HepG2 (cell line): ENCODE results near the gene BABAM1. TPM values are rescaled to one million over a fixed set of nuclear protein-coding genes. Genes with fewer than 3 reads are reported as not detected.
A peak's percentile ranks its signal among the peaks of the same experiment; 100 is the strongest.

Source experiments
- AGO1 ChIP-seq: fragments of 200-400 bp; formaldehyde crosslinking; IDR thresholded peaks from 2 replicates; pipeline ENCODE4 v1.6.1; 2017; ENCODE audit warnings: mild to moderate bottlenecking, low read depth, low read length, moderate library complexity; ENCODE audit not compliant: poor library complexity, severe bottlenecking
- GFI1 ChIP-seq: sonication (generic); formaldehyde crosslinking; IDR thresholded peaks from 2 replicates; pipeline ENCODE4 v1.5.0; 2020; ENCODE audit warnings: missing genetic modification reagents, mild to moderate bottlenecking, borderline replicate concordance
- PRDM15 ChIP-seq: sonication (generic); formaldehyde crosslinking; IDR thresholded peaks from 2 replicates; pipeline ENCODE4 v1.4.0; 2020; ENCODE audit warnings: missing genetic modification reagents
- SIN3A ChIP-seq: IDR thresholded peaks from 2 replicates; pipeline ENCODE4 v1.6.1; 2011; ENCODE audit warnings: low read depth, mild to moderate bottlenecking, control low read depth, low read length, borderline replicate concordance
- SP2 ChIP-seq: sonication (generic); formaldehyde crosslinking; IDR thresholded peaks from 2 replicates; pipeline ENCODE4 v1.5.1; 2020; ENCODE audit warnings: mild to moderate bottlenecking, missing genetic modification reagents
- SYNCRIP ChIP-seq: fragments of 200-400 bp; formaldehyde crosslinking; IDR thresholded peaks from 2 replicates; pipeline ENCODE4 v1.6.1; 2018; ENCODE audit warnings: mild to moderate bottlenecking, low read depth, low read length; ENCODE audit not compliant: insufficient read depth
- TCF7 ChIP-seq: sonication (generic); IDR thresholded peaks from 2 replicates; pipeline ENCODE4 v1.6.1; 2016; ENCODE audit warnings: antibody characterized with exemption, low read depth
- THAP8 ChIP-seq: sonication (generic); formaldehyde crosslinking; IDR thresholded peaks from 2 replicates; pipeline ENCODE4 v1.5.1; 2020; ENCODE audit warnings: missing genetic modification reagents, mild to moderate bottlenecking, borderline replicate concordance
- ZBTB42 ChIP-seq: sonication (generic); formaldehyde crosslinking; IDR thresholded peaks from 2 replicates; pipeline ENCODE4 v1.5.0; 2020; ENCODE audit warnings: mild to moderate bottlenecking, missing genetic modification reagents
- ZNF256 ChIP-seq: sonication (generic); formaldehyde crosslinking; conservative IDR thresholded peaks from 2 replicates; pipeline ENCODE4 v1.4.0; 2020; ENCODE audit warnings: missing genetic modification reagents
- ZNF281 ChIP-seq: sonication (generic); formaldehyde crosslinking; IDR thresholded peaks from 2 replicates; pipeline ENCODE4 v1.4.0; 2020; ENCODE audit warnings: missing genetic modification reagents, borderline replicate concordance
- ZNF292 ChIP-seq: sonication (generic); formaldehyde crosslinking; IDR thresholded peaks from 2 replicates; pipeline ENCODE4 v1.8.1; 2022; ENCODE audit warnings: mild to moderate bottlenecking, low read depth, missing genetic modification reagents, borderline replicate concordance
- ZNF629 ChIP-seq: sonication (generic); formaldehyde crosslinking; conservative IDR thresholded peaks from 2 replicates; pipeline ENCODE4 v1.5.0; 2020; ENCODE audit warnings: missing genetic modification reagents
- ZNF780A ChIP-seq: sonication (generic); formaldehyde crosslinking; IDR thresholded peaks from 2 replicates; pipeline ENCODE4 v1.8.0; 2022; ENCODE audit warnings: mild to moderate bottlenecking, missing genetic modification reagents, moderate library complexity
- polyA plus RNA-seq, 8 experiments: library from polyadenylated mRNA; depleted of rRNA in 3 of 8; stranded (reverse) in 7 of 8; unstranded in 1 of 8; fragments of >200 nt; fragmentation: Illumina TruSeq in 4 of 8; extraction: Trizol in 4 of 8; gene quantifications; 2 replicates each; pipeline versions ENCODE4 v1.2.1 to v1.2.3, GENCODE V29; 2011 to 2016; ENCODE audit warnings: low read depth in 4 of 8, missing spikeins in 1 of 8, mixed read lengths in 1 of 8; ENCODE audit not compliant: insufficient read depth in 1 of 8
- total RNA-seq, 5 experiments: library from RNA; depleted of rRNA; stranded (reverse); fragments of >200 nt; fragmentation: Illumina TruSeq; extraction: Trizol; gene quantifications; 2 replicates each; pipeline ENCODE4 v1.2.3, GENCODE V29; 2016; ENCODE audit warnings: low read depth in 1 of 5
- TF ChIP-seq, protein P1 (sequence below): sonication (generic); formaldehyde crosslinking; IDR thresholded peaks from 2 replicates; pipeline ENCODE4 v1.4.0; 2020; ENCODE audit warnings: missing genetic modification reagents

The BABAM1 gene
- total and polyA plus RNA-seq, 2 of the 13 experiments (the other 11 are each of a cell fraction or from before 2014, with no cell fraction given) = 70.0 to 82.0 TPM

DNA sequence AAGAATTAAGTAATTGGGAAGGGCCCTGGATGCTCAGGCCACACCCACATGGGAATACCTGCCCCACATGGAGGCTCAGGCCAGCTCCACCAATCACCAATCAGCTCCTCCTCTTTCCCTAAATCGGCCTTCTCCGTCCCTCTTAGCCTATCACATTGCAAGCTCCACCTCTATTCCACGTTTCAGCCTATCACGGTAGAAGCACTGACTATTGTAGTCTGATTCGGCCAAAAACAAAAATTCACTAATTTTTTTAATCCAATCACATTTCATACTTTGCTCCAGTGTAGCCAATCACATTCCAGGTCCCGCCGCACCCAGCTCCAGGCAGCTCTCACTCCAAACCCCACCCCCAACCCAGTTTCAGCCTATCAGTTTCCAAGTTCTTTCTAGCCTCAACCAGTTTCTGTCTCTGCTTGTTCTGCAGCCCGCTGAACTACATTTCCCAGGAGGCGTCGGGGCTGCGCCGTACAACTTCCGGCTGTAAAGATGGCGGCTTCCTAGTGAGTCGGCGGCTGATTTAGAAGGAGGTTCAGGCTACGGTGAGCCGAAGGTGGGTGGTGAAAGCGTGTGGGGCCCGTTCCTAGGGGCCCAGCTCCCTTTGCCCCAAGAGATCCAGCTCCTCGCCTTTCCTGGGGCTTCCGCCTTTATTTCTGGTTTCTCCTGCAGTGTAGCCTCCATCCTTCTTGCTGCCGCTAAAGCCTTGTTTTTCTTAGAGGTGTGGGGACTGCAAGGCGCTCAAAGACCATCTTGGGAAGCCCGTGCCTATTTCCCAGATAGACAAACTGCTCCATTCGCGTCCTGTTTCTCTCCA lies at the start of gene BABAM1 (continued):
- TF ChIP-seq, protein P1, sequence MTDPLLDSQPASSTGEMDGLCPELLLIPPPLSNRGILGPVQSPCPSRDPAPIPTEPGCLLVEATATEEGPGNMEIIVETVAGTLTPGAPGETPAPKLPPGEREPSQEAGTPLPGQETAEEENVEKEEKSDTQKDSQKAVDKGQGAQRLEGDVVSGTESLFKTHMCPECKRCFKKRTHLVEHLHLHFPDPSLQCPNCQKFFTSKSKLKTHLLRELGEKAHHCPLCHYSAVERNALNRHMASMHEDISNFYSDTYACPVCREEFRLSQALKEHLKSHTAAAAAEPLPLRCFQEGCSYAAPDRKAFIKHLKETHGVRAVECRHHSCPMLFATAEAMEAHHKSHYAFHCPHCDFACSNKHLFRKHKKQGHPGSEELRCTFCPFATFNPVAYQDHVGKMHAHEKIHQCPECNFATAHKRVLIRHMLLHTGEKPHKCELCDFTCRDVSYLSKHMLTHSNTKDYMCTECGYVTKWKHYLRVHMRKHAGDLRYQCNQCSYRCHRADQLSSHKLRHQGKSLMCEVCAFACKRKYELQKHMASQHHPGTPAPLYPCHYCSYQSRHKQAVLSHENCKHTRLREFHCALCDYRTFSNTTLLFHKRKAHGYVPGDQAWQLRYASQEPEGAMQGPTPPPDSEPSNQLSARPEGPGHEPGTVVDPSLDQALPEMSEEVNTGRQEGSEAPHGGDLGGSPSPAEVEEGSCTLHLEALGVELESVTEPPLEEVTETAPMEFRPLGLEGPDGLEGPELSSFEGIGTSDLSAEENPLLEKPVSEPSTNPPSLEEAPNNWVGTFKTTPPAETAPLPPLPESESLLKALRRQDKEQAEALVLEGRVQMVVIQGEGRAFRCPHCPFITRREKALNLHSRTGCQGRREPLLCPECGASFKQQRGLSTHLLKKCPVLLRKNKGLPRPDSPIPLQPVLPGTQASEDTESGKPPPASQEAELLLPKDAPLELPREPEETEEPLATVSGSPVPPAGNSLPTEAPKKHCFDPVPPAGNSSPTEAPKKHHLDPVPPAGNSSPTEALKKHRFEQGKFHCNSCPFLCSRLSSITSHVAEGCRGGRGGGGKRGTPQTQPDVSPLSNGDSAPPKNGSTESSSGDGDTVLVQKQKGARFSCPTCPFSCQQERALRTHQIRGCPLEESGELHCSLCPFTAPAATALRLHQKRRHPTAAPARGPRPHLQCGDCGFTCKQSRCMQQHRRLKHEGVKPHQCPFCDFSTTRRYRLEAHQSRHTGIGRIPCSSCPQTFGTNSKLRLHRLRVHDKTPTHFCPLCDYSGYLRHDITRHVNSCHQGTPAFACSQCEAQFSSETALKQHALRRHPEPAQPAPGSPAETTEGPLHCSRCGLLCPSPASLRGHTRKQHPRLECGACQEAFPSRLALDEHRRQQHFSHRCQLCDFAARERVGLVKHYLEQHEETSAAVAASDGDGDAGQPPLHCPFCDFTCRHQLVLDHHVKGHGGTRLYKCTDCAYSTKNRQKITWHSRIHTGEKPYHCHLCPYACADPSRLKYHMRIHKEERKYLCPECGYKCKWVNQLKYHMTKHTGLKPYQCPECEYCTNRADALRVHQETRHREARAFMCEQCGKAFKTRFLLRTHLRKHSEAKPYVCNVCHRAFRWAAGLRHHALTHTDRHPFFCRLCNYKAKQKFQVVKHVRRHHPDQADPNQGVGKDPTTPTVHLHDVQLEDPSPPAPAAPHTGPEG (CRISPR knock-in tag) = no peak
- TF ChIP-seq ZNF256 (no peak), ZNF281 (CRISPR knock-in tag) (no peak), TCF7 (no peak), GFI1 (CRISPR knock-in tag) (0 out of 2 replicates have a peak, but pooled peaks have one; percentile 35), ZNF292 (CRISPR knock-in tag) (no peak), SIN3A (0 out of 2 replicates have a peak, but pooled peaks have one; percentile 65), SP2 (CRISPR knock-in tag) (peak; percentile 83), THAP8 (CRISPR knock-in tag) (no peak), ZNF780A (CRISPR knock-in tag) (no peak), PRDM15 (CRISPR knock-in tag) (no peak), ZNF629 (CRISPR knock-in tag) (no peak), ZBTB42 (CRISPR knock-in tag) (no peak), SYNCRIP (no peak), AGO1 (no peak)
